ENCODE measurements around the gene YOD1. TPM values are rescaled to one million over a fixed set of nuclear protein-coding genes. Genes with fewer than 3 reads are reported as not detected.

YOD1 gene
- polyA plus RNA-seq, 1 donor (not counting 4 experiments of a cell fraction or from before 2014, with no cell fraction given) = 5.2 TPM

- H3K9me3 ChIP-seq (ENCODE audit: control insufficient read depth, low read depth, low read length) = no peaks in the 10 kb centered on the region
- no peaks in the 10 kb centered on the region for H3K9me1 ChIP-seq (ENCODE audit: control insufficient read depth, extremely low read depth, insufficient read depth, low read length)
- peaks cover 88% of the 10 kb centered on the region for H3K4me1 ChIP-seq (ENCODE audit: control insufficient read depth, extremely low read depth, insufficient read depth, low read length)
- peak in 1 of 3 experiments; percentile 34 for TF ChIP-seq CTCF (optimal IDR thresholded peaks at IDR 0.05 in 1 of 3, IDR thresholded peaks at IDR 0.05 in 1 of 3, conservative IDR thresholded peaks at IDR 0.05 in 1 of 3; ENCODE audit: extremely low read depth in 1 of 3, insufficient read depth in 2 of 3, low read length in 3 of 3)
- no peak for TF ChIP-seq EZH2 (IDR thresholded peaks at IDR 0.05; ENCODE audit: low read length)
- H3K4me2 ChIP-seq (ENCODE audit: control insufficient read depth, extremely low read depth, insufficient read depth, low read depth, low read length) = peak overlapping the region; percentile 42
- peak overlapping the region; percentile 93 for H3K9ac ChIP-seq (ENCODE audit: control insufficient read depth, extremely low read depth, insufficient read depth, low read length)
- DNase-seq (ENCODE audit: low read depth, low spot score) (no peak), FAIRE-seq (no peak)
- H3K4me3 ChIP-seq (ENCODE audit: control insufficient read depth in 2 of 3, extremely low read depth in 1 of 3, insufficient read depth in 2 of 3, low read depth in 1 of 3, low read length in 3 of 3) = no peak overlapping the region
- H2AFZ ChIP-seq (ENCODE audit: control insufficient read depth, low read length) = no peak overlapping the region
- H3K27me3 ChIP-seq (ENCODE audit: control insufficient read depth, extremely low read depth, insufficient read depth, low read length) = no peaks in the 10 kb centered on the region
- dilution Hi-C loops (cut with MboI; ENCODE audit: extremely low pct_ligation_motif_present, low sequenced_read_pairs) = no loop called here
- peaks cover 22 to 38% of the 10 kb centered on the region in 2 experiments for H3K36me3 ChIP-seq (ENCODE audit: control insufficient read depth in 2 of 2, extremely low read depth in 1 of 2, insufficient read depth in 2 of 2, low read length in 2 of 2)
- H3K79me2 ChIP-seq (ENCODE audit: control insufficient read depth, insufficient read depth, low read length) = peaks cover 15% of the 10 kb centered on the region
- peak overlapping the region; percentile 97 for H3K27ac ChIP-seq (ENCODE audit: control insufficient read depth, insufficient read depth, low read length)
- no peaks in the 10 kb centered on the region for H4K20me1 ChIP-seq (ENCODE audit: control insufficient read depth, extremely low read depth, insufficient read depth, low read length)
Measured at GRCh38 chr1:207020709-207021107, 30.3 kb downstream of the YOD1 start.

- Histone ChIP-seq H3K4me1 (ENCODE audit: control insufficient read depth, extremely low read depth, insufficient read depth, low read length) (peaks cover 83% of the 10 kb centered on the region), H2AFZ (ENCODE audit: control insufficient read depth, low read length) (no peak overlapping the region), H3K9ac (ENCODE audit: control insufficient read depth, extremely low read depth, insufficient read depth, low read length) (peak overlapping the region; percentile 93)
Measured at GRCh38 chr1:207020065-207020708, 30.8 kb downstream of the YOD1 start.

More at GRCh38 chr1:207020065-207020708, 30.8 kb downstream of the YOD1 start:
- H3K79me2 ChIP-seq (ENCODE audit: control insufficient read depth, insufficient read depth, low read length) = peaks cover 10% of the 10 kb centered on the region
- H3K9me3 ChIP-seq (ENCODE audit: control insufficient read depth, low read depth, low read length) = no peaks in the 10 kb centered on the region
- TF ChIP-seq CTCF (optimal IDR thresholded peaks at IDR 0.05 in 1 of 3, IDR thresholded peaks at IDR 0.05 in 1 of 3, conservative IDR thresholded peaks at IDR 0.05 in 1 of 3; ENCODE audit: extremely low read depth in 1 of 3, insufficient read depth in 2 of 3, low read length in 3 of 3) (no peak), EZH2 (IDR thresholded peaks at IDR 0.05; ENCODE audit: low read length) (no peak)
- H3K9me1 ChIP-seq (ENCODE audit: control insufficient read depth, extremely low read depth, insufficient read depth, low read length) = no peaks in the 10 kb centered on the region
- no peak for DNase-seq (ENCODE audit: low read depth, low spot score)
- no peaks in the 10 kb centered on the region for H3K27me3 ChIP-seq (ENCODE audit: control insufficient read depth, extremely low read depth, insufficient read depth, low read length)
- H4K20me1 ChIP-seq (ENCODE audit: control insufficient read depth, extremely low read depth, insufficient read depth, low read length) = no peaks in the 10 kb centered on the region
- peak; percentile 34 for FAIRE-seq
- H3K4me2 ChIP-seq (ENCODE audit: control insufficient read depth, extremely low read depth, insufficient read depth, low read depth, low read length) = peak overlapping the region; percentile 42
- dilution Hi-C loops (cut with MboI; ENCODE audit: extremely low pct_ligation_motif_present, low sequenced_read_pairs) = no loop called here
- peak overlapping the region; percentile 97 for H3K27ac ChIP-seq (ENCODE audit: control insufficient read depth, insufficient read depth, low read length)
- H3K36me3 ChIP-seq (ENCODE audit: control insufficient read depth in 2 of 2, extremely low read depth in 1 of 2, insufficient read depth in 2 of 2, low read length in 2 of 2) = peaks cover 22 to 33% of the 10 kb centered on the region in 2 experiments
- no peak overlapping the region for H3K4me3 ChIP-seq (ENCODE audit: control insufficient read depth in 2 of 3, extremely low read depth in 1 of 3, insufficient read depth in 2 of 3, low read depth in 1 of 3, low read length in 3 of 3)

Measured in keratinocyte (primary cell).